Sigmoid colon (tissue), 7 donors: ENCODE measurements around the gene SLC35G2. TPM values are rescaled to one million over a fixed set of nuclear protein-coding genes. Genes with fewer than 3 reads are reported as not detected.
"Not testable (repeated sequence)": the region's sequence is repeated elsewhere in the genome, so short reads cannot be mapped to it uniquely, and the experiment has no call there.

Experiments used
- DNase-seq: peaks from one replicate; pipeline ENCODE4 v3.0.0-alpha.2; 2019
- H3K27ac ChIP-seq, 4 donors: fragments of 200-600 bp; sonication (generic); one replicate each; pipeline ENCODE4 v1.5.1; 2016 to 2019; ENCODE audit warnings: mild to moderate bottlenecking in 1 of 4
- H3K27me3 ChIP-seq, 3 donors: fragments of 200-600 bp; sonication (generic); one replicate each; pipeline ENCODE4 v1.5.1; 2019; ENCODE audit warnings: mild to moderate bottlenecking in 1 of 3
- H3K36me3 ChIP-seq, 4 donors: fragments of 200-600 bp; sonication (generic); one replicate each; pipeline ENCODE4 v1.5.1; 2016 to 2019
- H3K4me1 ChIP-seq, 4 donors: fragments of 200-600 bp; sonication (generic); one replicate each; pipeline ENCODE4 v1.5.1; 2017 to 2019
- H3K4me3 ChIP-seq, 4 donors: fragments of 200-600 bp; sonication (generic); one replicate each; pipeline ENCODE4 v1.5.1; 2017 to 2019; ENCODE audit warnings: mild to moderate bottlenecking in 2 of 4, moderate library complexity in 1 of 4
- H3K9me3 ChIP-seq, 4 donors: fragments of 200-600 bp in 3 of 4; sonication (generic) in 3 of 4; one replicate each; pipeline versions ENCODE4 v1.5.1 to v1.6.1; 2013 to 2019
- EP300 ChIP-seq, 4 donors: sonication (generic); formaldehyde crosslinking; IDR thresholded peaks; one replicate each; pipeline ENCODE4 v1.6.1; 2017; ENCODE audit warnings: antibody characterized with exemption in 4 of 4
- POLR2A ChIP-seq, 2 donors: fragments of 450-650 bp; IDR thresholded peaks; one replicate each; pipeline ENCODE4 v1.6.1; 2016; ENCODE audit warnings: antibody characterized with exemption in 2 of 2, mild to moderate bottlenecking in 2 of 2, moderate library complexity in 2 of 2
- POLR2AphosphoS5 ChIP-seq, 4 donors: sonication (generic); formaldehyde crosslinking; IDR thresholded peaks; one replicate each; pipeline ENCODE4 v1.6.1; 2017; ENCODE audit warnings: antibody characterized with exemption in 4 of 4
- WGBS, 2 donors: extraction: QIAGEN DNeasy Blood & Tissue Kit; methylation state at CpG; one replicate each; pipeline ENCODE4 v1.1.7; 2013; 5-methylcytosine and 5-hydroxymethylcytosine counted together
- intact Hi-C: fragments of 100-400 bp; cut with DNase I; formaldehyde crosslinking; loops from one replicate; pipeline ENCODE4 v1.15.1; 2023
- polyA plus RNA-seq, 3 donors: library from polyadenylated mRNA; stranded (reverse); fragments of 200-250 nt; gene quantifications; one replicate each; pipeline ENCODE4 v1.2.3, GENCODE V29; 2013
- total RNA-seq, 4 donors: library from RNA; depleted of rRNA; stranded (reverse); fragments of >200 nt; gene quantifications; one replicate each; pipeline ENCODE4 v1.1.0, GENCODE V29; 2016
- TF ChIP-seq, protein P1 (sequence below), 4 experiments: fragments of 450-650 bp in 3 of 4; fragments of 200-600 bp in 1 of 4; IDR thresholded peaks; one replicate each; pipeline ENCODE4 v1.5.1; 2016 to 2019; ENCODE audit warnings: antibody characterized with exemption in 4 of 4, mild to moderate bottlenecking in 3 of 4, moderate library complexity in 2 of 4
- donor health status: healthy with polysubstance abuse.
- donor health status: Bipolar disorder and iron deficiency.
- donor health status: healthy.

Gene SLC35G2
- total and polyA plus RNA-seq, 7 donors = 0.69 to 8.0 (median 3.4) TPM

DNA sequence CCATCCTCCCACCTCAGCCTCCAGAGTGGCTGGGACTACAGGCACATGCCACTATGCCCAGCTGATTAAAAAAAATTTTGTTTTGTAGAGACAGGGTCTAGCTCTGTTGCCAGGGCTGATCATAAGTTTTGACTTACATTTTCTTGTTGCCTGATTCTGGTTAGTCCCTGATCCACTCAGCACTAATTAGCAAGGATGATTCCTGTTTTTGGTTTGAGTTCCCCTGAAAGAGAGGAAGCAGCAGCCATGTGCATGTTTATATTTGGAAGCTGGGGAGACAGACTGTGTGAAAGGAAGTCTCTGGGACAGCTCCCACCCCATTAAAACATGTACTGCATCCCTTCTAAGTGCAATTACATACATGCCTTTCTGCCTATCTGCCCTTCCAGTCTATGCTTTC, 39.5 kb downstream of the SLC35G2 start:
- DNase-seq = no peak
- Histone ChIP-seq H3K4me1 (peaks cover 0 to 19% (median 15%) of the 10 kb centered on the region in 4 donors), H3K27me3 (no peaks in the 10 kb centered on the region), H3K36me3 (no peaks in the 10 kb centered on the region), H3K4me3 (no peak overlapping the region), H3K9me3 (no peaks in the 10 kb centered on the region), H3K27ac (no peak overlapping the region)
- intact Hi-C loops = no loop called here
- TF ChIP-seq POLR2AphosphoS5 (IDR thresholded peaks at IDR 0.05) (no peak), EP300 (IDR thresholded peaks at IDR 0.05) (no peak), POLR2A (IDR thresholded peaks at IDR 0.05) (no peak)
- TF ChIP-seq, protein P1, sequence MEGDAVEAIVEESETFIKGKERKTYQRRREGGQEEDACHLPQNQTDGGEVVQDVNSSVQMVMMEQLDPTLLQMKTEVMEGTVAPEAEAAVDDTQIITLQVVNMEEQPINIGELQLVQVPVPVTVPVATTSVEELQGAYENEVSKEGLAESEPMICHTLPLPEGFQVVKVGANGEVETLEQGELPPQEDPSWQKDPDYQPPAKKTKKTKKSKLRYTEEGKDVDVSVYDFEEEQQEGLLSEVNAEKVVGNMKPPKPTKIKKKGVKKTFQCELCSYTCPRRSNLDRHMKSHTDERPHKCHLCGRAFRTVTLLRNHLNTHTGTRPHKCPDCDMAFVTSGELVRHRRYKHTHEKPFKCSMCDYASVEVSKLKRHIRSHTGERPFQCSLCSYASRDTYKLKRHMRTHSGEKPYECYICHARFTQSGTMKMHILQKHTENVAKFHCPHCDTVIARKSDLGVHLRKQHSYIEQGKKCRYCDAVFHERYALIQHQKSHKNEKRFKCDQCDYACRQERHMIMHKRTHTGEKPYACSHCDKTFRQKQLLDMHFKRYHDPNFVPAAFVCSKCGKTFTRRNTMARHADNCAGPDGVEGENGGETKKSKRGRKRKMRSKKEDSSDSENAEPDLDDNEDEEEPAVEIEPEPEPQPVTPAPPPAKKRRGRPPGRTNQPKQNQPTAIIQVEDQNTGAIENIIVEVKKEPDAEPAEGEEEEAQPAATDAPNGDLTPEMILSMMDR (IDR thresholded peaks at IDR 0.05) = no peak

DNA sequence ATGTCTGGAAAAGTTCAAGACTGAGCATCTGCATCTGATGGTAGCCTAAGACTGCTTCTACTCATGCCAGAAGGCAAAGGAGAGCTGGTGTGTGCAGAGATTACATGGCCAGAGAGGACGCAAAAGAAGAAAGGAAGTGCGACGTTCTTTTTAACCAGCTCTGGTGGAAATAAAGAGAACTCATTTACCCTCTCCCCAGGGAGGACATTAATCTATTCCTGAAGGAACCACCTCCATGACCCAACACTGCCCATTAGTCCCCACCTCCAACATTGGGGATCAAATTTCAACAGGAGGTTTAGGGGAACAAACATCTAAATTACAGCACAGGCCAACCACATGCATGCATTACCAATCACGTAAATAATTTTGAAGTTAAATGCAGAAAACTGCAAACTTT, 41.6 kb downstream of the SLC35G2 start:
- H3K4me1 ChIP-seq = peaks cover 0 to 24% (median 18%) of the 10 kb centered on the region in 4 donors
- WGBS, 2 donors = 70 to 77% methylated on average over 4 of the region's 4 CpGs
- no peaks in the 10 kb centered on the region for H3K9me3 ChIP-seq
- peak overlapping the region in 2 of 4 donors; percentile 78 to 92 for H3K4me3 ChIP-seq
- H3K27ac ChIP-seq = peak overlapping the region in 2 of 4 donors; percentile 88 to 93
- TF ChIP-seq POLR2AphosphoS5 (IDR thresholded peaks at IDR 0.05) = no peak
- TF ChIP-seq, protein P1 (IDR thresholded peaks at IDR 0.05) = no peak
- no peaks in the 10 kb centered on the region for H3K27me3 ChIP-seq
- intact Hi-C loops = loop anchor here (5.0 kb wide), 5 partner anchors 43 to 152 kb away; partner anchors contain the start of gene SLC35G2
- DNase-seq = no peak
- H3K36me3 ChIP-seq = no peaks in the 10 kb centered on the region

DNA sequence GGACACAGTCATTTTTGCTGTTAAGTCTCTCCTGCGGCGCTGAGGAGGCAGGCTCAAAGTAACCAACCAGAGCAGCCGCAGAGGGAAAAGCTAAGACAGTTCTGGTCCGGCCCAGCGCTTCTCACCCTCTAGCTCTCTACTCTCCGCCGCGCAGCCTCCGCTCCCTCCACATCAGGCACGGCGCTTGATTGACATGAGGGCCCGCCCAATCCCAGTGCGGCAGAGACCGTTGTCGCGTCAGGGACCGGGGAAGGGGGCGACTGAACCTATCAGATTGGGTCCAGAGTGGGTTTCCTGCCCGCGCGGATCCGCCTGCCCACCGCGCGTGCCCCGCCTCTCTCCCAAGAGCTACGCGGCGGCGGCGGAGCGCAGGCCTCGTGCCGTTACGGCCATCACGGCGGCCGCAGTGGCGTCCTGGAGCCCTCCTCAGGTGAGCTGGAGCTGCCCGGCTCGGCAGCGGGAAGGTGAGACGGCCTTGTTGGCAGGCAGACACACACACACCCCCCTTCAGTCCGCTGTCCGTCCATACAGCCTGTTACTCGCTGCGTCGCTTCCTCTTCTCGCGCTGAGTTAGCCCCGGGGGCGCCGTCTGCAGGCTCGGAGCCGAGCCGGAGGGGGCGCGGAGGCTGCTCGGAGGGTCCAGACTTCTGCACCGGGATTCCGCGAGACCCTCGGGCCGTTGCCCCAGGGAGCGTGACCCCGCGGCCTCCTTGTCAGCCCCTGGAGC, 43.1 kb downstream of the SLC35G2 start, which contains the start of gene NCK1:
Gene NCK1 (plus strand): TSS at position 319 of the 727 bp plus-strand sequence. CDS start 65,794 bp downstream, outside the sequence.
- WGBS, 2 donors = 0% methylated on average over 67 of the region's 67 CpGs
- DNase-seq = peak; percentile 99
- H3K9me3 ChIP-seq = no peaks in the 10 kb centered on the region
- peaks cover 0 to 24% (median 18%) of the 10 kb centered on the region in 4 donors for H3K4me1 ChIP-seq
- peak within 1 kb of the TSS; percentile 59 to 92 (median 74) for H3K4me3 ChIP-seq
- H3K27me3 ChIP-seq = no peaks in the 10 kb centered on the region
- intact Hi-C loops = loop anchor here (1.0 to 5.0 kb wide), 6 partner anchors 45 to 150 kb away; partner anchors contain the start of gene SLC35G2
- no peaks in the 10 kb centered on the region for H3K36me3 ChIP-seq
- TF ChIP-seq POLR2AphosphoS5 (IDR thresholded peaks at IDR 0.05) (peak; percentile 94 to 97 (median 96)), POLR2A (IDR thresholded peaks at IDR 0.05) (peak; percentile 67 to 83), EP300 (IDR thresholded peaks at IDR 0.05) (no peak)
- H3K27ac ChIP-seq = peak within 1 kb of the TSS; percentile 88 to 96 (median 93)

DNA sequence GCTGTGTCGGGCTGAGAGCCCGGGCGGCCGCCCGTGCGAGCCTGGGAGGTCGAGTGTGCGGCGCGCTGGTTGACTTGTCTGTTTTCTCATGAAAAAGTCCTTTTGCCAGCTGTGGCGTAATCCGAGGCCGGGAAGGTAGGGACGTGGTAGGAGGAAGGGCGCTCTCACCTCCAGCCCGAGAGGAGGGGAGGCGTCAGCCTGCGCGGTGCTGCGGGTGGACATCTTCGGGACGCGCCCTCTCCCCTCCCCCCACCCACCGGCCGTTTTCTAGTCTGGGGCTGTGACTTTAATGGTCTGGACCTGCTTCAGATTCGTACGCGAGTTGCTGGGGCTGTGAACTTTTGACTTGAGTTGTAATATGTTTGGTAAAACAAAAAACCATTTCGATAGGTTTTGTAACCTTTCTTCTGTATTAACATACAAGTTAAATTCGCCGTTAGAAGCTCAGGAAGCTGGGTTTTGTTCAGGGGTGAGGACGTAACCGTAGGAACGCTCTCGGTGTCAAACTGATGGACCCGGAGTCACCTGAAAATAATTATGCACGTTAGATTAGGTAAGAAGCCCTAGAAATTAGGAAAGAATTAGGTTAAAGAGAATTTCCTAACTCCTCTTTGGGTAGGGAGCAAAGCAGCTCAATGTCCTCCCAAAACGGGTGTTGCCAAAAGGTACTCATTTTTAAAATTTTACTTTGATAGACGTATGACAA, 43.8 kb downstream of the SLC35G2 start:
- Histone ChIP-seq H3K9me3 (no peaks in the 10 kb centered on the region), H3K27ac (peak overlapping the region; percentile 88 to 96 (median 93)), H3K4me3 (peak overlapping the region; percentile 59 to 92 (median 74)), H3K27me3 (no peaks in the 10 kb centered on the region), H3K36me3 (peaks cover 0 to 2% (median under 1%) of the 10 kb centered on the region in 4 donors), H3K4me1 (peaks cover 0 to 24% (median 18%) of the 10 kb centered on the region in 4 donors)
- WGBS, 2 donors = 0 to 1% methylated on average over 39 of the region's 39 CpGs
- intact Hi-C loops = loop anchor here (1.0 to 5.0 kb wide), 6 partner anchors 45 to 150 kb away; partner anchors contain the start of gene SLC35G2
- TF ChIP-seq POLR2AphosphoS5 (IDR thresholded peaks at IDR 0.05) (no peak), EP300 (IDR thresholded peaks at IDR 0.05) (no peak), POLR2A (IDR thresholded peaks at IDR 0.05) (no peak)
- TF ChIP-seq, protein P1 (IDR thresholded peaks at IDR 0.05) = no peak
- DNase-seq = peak; percentile 90

DNA sequence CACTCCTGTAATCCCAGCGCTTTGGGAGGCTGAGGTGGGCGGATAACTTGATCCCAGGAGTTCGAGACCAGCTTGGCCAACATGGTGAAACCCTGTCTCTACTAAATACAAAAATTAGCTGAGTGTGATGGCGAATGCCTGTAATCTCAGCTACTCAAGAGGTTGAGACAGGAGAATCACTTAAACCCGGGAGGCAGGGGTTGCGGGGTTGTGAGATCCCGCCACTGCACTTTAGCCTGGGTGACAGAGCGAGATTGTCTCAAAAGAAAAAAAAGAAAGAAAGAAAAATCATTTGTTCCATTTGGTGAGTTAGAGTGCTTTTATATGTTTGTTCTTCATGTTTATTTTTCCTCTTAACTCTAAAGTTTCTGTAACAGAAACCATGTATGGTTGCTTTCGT, 50.4 kb downstream of the SLC35G2 start:
- DNase-seq = no peak
- Histone ChIP-seq H3K27me3 (no peaks in the 10 kb centered on the region), H3K4me3 (no peak overlapping the region), H3K4me1 (no peaks in the 10 kb centered on the region), H3K27ac (no peak overlapping the region), H3K36me3 (peaks cover 0 to 18% (median 3%) of the 10 kb centered on the region in 4 donors), H3K9me3 (no peaks in the 10 kb centered on the region)
- TF ChIP-seq, protein P1 (IDR thresholded peaks at IDR 0.05) = no peak
- TF ChIP-seq POLR2AphosphoS5 (IDR thresholded peaks at IDR 0.05) (no peak), POLR2A (IDR thresholded peaks at IDR 0.05) (no peak), EP300 (IDR thresholded peaks at IDR 0.05) (no peak)
- WGBS, 2 donors = 98% methylated on average over 9 of the region's 9 CpGs
- intact Hi-C loops = no loop called here

DNA sequence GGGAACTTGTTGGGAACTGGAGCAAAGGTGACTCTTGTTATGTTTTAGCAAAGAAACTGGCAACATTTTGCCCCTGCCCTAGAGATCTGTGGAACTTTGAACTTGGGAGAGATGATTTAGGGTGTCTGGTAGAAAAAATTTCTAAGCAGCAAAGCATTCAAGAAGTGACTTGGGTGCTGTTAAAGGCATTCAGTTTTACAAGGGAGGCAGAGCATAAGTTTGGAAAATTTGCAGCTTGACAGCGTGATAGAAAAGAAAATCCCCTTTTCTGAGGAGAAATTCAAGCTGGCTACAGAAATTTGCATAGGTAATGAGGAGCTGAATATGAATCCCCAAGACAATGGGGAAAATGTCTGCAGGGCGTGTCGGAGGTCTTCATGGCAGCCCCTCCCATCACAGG, 53.3 kb downstream of the SLC35G2 start:
- not testable (repeated sequence) for DNase-seq
- WGBS, 2 donors = 96 to 97% methylated on average over 3 of the region's 3 CpGs

DNA sequence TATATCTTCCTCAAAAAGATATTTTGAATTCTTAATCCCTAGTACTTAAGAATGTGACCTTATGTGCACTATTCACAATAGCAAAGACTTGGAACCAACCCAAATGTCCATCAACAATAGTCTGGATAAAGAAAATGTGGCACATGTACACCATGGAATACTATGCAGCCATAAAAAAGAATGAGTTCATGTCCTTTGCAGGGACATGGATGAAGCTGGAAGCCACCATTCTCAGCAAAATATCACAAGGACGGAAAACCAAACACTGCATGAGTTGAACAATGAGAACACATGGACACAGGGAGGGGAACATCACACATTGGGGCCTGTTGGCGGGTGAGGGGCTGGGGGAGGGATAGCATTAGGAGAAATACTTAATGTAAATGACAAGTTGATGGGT, 60.6 kb downstream of the SLC35G2 start:
- intact Hi-C loops, H3K27me3 ChIP-seq, H3K27ac ChIP-seq, H3K4me3 ChIP-seq, H3K36me3 ChIP-seq, DNase-seq, H3K9me3 ChIP-seq: not testable (repeated sequence)
- WGBS, 2 donors = 97% methylated on average over 2 of the region's 2 CpGs
- peaks cover 0 to 17% (median 12%) of the 10 kb centered on the region in 4 donors for H3K4me1 ChIP-seq

More for the DNA sequence above, 53.3 kb downstream of the SLC35G2 start:
- H3K27me3 ChIP-seq, H3K4me3 ChIP-seq, H3K4me1 ChIP-seq, H3K27ac ChIP-seq, intact Hi-C loops, H3K9me3 ChIP-seq: not testable (repeated sequence)
- peaks cover 0 to 18% (median 3%) of the 10 kb centered on the region in 4 donors for H3K36me3 ChIP-seq
